Measurements from ENCODE around the gene RTN4.

GRCh38 chr2:55033076-55033742 lies 17.0 kb downstream of the RTN4 start:
- TF ChIP-seq, protein P1, sequence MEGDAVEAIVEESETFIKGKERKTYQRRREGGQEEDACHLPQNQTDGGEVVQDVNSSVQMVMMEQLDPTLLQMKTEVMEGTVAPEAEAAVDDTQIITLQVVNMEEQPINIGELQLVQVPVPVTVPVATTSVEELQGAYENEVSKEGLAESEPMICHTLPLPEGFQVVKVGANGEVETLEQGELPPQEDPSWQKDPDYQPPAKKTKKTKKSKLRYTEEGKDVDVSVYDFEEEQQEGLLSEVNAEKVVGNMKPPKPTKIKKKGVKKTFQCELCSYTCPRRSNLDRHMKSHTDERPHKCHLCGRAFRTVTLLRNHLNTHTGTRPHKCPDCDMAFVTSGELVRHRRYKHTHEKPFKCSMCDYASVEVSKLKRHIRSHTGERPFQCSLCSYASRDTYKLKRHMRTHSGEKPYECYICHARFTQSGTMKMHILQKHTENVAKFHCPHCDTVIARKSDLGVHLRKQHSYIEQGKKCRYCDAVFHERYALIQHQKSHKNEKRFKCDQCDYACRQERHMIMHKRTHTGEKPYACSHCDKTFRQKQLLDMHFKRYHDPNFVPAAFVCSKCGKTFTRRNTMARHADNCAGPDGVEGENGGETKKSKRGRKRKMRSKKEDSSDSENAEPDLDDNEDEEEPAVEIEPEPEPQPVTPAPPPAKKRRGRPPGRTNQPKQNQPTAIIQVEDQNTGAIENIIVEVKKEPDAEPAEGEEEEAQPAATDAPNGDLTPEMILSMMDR (IDR thresholded peaks at IDR 0.05; ENCODE audit: borderline replicate concordance, extremely low read depth, low read length, poor library complexity, severe bottlenecking) = no peak
- TF ChIP-seq EZH2 (IDR thresholded peaks at IDR 0.05; ENCODE audit: borderline replicate concordance, low read depth, low read length, severe bottlenecking) = no peak
